AG20443 (cell line): Measurements from ENCODE around the gene SLC10A7.

ENCODE experiments used
- DNase-seq: peaks from one replicate; pipeline ENCODE4 v3.0.0; 2012; ENCODE audit warnings: low spot score, mixed read lengths

The SLC10A7 gene

DNA sequence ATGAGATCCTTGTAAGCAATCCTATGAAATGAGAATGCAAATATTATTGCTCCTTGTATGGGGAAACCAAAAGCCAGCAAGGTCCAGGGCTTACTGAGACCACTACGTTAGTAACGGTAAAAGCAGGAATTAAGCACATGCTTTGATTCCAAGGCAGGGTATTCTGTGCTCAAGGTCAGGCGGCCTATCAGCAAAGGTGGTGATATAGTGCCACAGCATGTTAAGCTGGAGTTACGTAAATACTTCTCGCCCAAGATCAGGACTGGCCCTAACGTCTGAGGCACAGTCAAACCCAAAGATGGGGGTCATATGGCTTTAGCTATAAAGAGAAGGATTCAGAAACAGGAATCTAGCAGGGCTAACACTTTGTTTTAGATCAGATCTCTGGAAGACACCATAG is 27.6 kb downstream of the SLC10A7 start:
- no peak for DNase-seq

DNA sequence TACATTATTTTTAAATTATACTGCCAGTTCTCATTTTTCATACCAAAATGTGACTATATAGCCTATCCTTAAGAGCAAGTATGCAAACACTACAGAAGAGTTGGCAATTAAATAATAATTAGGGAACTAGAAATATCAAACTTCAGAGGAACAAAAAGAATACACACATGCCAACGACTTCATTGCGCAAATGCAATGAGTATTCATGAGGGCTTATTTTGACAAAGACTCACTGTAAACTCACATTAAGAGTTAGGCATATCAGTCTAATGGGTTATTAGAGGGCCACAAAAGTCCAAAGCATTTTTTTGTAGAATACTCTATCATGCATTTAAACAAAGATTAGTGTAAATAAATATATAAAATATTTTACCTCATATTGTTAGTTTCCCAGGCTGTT is 31.6 kb downstream of the SLC10A7 start:
- DNase-seq, result no peak

DNA sequence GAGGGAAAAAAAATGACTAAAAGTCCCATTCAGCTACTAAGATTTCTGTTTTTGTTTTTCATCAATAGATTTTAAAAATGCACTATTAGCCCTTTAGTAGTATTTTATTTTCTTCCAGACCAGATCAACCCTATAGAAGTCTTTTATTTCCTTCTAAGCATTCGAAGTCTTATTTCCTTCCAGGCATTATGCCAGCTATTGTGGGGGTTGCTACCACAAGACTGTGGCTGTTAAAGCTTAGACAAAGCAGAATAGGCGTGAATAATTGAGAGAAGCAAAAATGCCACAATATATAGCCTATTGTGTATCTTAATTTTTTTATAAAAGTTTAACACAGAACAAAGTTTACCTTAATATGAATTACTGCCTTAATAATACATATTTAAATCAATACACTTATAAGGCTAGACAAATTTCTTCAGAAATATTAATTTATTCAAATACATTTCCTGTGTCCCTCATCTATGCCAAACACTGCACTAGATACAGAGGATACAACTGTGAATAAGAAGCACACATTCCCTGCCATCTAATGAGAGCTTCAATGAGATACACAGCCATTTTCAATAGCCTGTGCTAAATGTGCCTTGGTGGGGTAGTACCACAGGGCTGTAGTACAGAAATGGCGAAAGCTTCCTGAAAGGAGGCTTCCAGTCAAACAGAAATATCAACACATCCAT is 33.1 kb downstream of the SLC10A7 start:
- no peak for DNase-seq

DNA sequence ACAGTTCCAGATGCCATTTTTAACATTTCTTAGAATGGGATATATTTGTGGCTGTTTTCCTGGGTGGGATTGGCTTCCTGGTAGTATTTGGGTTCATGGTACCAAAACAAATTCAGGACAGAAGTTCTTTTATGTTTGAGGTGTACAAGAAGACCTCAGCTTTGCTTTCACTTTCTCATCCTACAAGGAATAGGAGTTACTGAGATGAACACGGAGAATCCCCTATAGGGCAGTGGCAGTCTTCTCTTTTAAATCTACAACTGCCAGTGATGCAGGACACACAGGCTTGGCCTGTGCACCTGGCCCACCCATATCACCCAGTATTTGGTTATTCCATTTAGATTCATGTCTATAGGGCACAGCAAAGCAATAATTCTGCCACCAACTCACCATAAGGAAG is 35.2 kb downstream of the SLC10A7 start:
- no peak for DNase-seq

DNA sequence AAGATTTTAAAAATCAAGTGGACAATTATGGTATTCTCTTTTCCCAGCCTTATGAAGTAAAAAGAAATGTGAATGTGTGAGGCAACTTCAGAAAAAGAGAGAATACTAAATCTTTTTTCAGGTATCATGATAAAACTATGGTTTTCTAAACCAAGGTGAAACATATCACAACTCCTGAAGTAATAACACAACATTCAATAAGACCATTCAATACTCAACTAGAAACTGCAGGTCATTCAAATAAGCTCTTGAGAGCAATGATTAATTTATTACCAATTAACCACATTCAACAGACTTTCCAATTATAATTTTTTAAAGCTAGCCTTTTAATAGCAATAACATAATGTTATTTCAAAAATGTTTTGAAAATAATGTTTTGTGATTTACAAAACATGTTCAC is 35.8 kb downstream of the SLC10A7 start:
- DNase-seq, result no peak

DNA sequence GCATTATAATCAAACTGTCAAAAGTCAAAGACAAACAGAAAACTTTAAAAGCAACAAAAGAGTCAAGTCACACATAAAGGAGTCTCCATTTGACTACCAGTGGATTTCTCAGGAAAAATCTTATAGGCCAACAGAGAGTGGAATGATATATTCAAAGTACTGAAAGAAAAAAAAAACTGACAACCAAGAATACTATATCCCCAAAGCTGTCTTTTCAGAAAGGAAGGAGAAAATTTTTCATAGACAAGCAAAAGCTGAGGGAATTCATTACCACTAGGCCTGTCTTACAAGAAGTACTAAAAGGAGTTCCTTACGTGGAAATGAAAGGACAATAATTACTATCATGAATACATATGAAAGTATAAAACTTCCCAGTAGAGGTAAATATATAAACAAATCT is 39.0 kb downstream of the SLC10A7 start:
- DNase-seq, result no peak

DNA sequence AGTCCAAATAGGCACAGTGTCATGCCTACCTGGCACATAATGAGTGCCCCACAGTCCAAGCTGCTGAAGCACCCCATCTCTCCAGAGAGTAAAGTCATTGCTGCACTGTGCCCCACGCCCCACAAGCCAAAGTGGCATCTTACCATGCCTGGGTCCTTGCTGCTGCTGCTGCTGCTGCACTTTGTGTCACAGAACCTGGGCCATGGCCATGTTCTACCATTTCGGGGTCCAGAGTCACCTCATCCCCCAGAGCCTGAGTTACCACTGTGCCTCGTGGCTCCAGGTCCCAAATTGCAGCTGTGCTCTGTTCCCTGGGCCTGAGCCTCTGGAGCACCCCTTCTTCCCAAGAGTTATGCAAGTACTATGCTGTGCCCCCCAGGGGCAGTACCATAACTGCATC is 40.5 kb downstream of the SLC10A7 start:
- DNase-seq, result no peak

DNA sequence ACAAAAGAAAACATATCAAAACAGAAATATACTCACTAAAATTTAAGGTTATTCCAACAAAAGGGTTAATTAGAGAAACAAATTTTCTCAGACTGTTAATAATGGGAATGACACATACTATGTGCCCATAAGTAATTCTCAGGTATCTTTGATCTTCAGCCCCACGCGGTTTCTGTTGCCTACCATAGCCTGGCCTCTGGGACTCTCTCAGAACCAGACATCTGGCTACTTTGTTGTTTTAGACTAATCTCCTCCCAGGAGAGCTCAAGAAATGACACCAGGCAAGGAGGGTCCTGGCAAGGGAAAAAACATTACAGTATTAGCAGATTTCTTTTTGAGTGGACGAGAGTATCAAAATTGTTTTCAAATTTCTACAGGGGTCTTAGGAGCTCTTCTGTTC is 43.7 kb downstream of the SLC10A7 start:
- DNase-seq, result no peak

DNA sequence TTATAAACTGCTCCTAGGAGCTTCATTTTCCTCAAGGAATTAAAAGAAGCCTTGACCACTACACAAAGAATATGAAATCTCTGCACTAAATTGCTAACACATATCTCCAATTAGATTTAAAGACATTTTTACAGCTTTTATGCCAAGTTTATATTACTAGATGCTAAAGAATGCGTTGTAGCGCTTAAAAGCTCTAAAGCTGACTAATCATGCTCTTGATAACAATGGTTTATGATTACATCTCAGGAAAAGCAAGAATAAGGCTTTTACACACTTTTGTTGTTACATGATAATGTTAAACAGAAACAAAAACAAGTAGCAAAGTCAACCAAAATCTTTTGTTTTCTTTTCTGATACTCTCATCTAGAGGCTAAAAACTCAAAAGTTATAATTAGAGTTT is 44.7 kb downstream of the SLC10A7 start:
- DNase-seq, result no peak

DNA sequence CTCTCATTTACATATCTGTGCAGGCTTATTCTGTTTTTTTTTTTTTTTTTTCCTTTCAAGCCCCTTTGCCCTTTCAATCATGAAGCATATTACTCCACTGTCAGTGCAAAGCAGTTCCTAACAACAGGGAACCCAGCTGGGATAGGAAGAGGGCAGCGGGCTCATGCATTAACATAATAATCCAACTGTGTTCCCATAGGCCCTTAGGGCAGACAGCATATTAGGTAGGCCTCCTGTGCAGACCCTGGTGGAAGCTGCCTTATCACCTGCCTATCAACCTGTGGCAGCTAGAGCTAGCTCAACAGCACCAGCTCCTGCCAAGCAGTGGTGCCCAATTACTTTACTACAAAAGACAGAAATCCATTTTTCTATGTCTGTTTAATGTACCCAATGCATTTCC is 49.3 kb downstream of the SLC10A7 start:
- DNase-seq, result no peak

DNA sequence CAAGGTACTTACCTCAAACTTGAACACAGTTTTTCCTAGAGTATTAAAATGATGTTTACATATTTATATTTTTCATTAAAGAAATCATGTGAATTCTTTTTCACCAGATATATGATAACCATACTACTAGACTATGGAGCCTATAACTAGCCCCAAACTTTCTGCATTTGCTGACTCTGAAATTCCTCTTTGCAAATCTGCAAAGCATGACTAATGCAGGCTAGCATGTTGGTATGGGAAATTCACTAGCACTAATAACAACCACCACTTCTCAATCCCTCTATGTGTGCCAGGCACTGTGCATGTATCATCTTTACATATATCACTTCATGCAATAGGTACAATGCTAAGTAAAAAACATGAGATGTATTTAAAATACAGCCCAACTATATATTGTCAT is 51.1 kb downstream of the SLC10A7 start:
- DNase-seq, result no peak

DNA sequence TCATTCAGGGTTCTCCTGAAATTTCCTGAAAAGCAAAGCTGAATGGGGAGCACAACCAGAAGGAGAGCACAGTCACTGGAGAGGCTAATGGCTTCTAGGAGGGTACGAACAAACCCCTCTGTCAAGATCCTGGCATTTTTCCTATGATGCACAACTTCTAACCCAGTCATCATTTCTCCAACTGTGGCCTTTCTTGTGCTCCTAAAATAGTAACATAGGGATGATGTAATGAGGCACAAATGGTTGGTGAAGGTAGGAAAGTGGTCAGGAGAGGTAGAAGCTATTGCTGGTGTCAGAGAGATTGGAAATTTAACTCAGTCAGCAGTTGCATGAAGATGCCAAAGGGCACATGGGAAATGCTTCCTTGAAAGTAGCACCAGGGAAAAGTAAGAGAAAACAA is 52.7 kb downstream of the SLC10A7 start:
- DNase-seq, result no peak

DNA sequence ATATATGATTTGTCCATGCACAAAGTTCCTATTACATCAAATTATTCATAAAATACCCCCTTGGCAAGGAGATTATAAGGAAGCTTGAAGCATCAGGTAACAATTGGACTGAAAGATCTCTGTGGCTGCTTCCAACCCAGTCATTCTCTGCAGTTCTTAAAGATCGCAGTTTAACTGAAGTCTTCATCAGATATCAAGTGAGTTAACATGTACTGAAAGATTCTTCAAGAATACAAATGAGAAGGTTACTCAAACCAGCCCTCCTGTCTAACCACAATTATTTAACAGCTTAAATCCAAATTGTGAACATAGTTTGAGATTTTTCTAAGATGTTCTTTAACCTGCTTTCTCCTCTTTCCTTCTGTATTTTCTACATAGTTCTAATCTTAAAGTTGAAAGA is 56.1 kb downstream of the SLC10A7 start:
- DNase-seq, result no peak

DNA sequence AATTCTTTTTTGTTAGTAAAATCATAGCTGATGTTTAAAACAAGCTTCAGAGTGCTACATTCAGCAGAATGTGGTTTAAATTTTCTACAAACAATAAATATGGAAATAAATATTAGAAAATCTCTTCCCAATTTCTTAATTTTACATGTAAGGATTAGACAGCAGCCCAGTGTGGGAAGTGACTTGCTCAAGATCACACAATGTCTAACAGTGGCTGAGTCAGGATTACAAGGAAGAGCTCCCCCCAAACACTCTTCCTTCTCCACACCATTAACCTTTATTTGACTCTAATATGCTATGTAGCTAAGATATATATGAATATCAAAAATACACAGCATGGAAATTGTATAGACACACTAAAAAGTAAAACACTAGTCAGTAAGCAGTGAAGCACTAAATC is 59.5 kb downstream of the SLC10A7 start:
- no peak for DNase-seq

DNA sequence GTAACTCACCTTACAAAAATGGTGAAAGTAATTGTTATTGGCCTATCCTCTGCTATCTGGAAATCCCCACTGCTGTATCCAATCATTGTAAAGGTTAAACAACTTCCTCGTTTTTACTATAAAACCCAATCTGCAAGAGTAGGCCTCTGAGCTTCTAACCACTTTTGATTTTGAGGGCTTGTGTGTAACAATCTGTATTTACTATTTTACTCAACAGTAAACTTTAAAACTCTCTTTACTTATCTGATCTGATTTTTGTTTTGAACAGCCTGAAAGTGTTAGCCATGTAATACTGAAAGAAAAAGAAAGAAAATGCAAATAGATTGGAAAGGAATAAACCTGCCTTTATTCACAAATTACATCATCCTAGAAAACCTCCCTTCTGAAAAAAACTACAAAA is 63.1 kb downstream of the SLC10A7 start:
- DNase-seq, result no peak

DNA sequence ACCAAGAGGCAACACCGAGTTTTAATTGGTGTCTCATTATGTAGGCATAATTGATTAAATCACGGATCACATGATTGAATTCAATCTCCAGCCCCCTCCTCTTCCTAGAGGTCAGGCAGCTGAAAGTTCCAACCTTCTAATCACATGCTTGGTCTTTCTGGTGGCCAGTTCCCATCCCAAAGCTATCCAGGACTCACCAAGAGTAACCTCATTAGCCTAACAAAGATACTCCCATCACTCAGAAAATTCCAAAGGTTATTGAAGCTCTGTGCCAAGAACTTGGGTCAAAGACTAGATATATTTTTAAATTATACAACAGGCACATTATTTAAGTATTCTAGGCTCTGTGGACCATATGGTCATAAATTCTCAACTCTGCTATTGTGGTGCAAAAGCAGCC is 65.1 kb downstream of the SLC10A7 start:
- DNase-seq, result no peak

DNA sequence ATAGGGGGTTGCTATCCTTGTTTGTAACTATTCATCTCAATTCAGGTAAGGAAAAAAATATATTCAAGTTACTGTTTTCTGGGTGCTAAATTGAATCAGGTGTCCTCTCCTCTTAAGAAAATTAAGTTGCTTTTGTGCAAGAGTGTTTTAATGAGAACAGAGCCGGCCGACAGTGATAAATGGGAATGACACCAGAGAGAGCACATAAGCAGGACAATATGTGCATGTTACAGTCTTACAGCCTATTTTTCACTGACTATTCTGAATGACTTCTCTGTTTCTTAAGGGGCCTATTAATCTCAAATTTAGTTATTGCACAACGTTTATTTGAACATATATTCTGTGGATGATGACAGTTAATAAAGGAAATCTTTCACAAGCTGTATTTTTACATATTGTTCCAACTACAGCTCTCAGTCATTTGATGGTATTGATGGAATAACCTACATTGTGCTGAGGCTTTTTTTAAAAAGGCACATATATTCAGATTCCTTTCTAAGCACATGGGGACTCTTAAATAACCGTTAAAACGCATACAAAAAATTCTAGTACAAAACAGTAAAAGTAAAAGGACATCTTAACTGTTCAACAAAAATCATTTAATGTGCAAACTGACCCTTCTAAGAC is 68.4 kb downstream of the SLC10A7 start:
- no peak for DNase-seq

DNA sequence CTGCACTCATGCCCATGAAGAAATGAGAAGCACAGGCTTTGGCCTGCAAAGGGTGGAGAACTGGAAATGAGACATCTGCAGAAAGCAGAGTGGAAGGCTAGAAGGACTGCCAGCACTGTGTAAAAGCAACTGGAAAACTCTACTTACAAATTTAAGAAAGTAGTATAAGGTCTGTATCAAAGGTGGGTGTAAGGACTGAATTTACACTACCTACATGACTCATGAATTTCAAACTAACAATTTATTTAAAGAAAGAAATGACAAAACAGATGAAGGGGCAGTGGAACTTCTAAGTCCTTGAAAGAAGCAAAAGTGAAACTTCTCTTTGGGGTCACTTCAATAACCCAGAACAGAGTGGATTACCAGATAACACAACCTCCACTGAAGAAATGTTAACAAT is 71.2 kb downstream of the SLC10A7 start:
- peak; percentile 35 for DNase-seq

DNA sequence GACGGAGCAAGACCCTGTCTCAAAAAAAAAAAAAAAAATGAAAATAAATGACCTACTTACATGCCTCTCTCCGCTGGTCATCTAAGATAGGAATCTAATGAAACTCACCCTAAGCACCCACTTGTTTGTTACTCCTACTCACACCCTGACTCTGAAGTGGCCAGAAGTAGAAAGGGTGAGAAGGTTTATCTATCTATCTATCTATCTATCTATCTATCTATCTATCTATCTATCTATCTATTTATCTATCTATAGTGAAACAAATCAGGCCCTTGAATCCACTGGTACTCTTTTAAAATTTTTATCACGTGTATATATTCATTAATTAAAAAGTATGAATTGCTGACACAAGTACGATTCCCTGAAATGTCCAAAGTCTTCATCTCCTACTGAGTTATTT is 75.2 kb downstream of the SLC10A7 start:
- no peak for DNase-seq

DNA sequence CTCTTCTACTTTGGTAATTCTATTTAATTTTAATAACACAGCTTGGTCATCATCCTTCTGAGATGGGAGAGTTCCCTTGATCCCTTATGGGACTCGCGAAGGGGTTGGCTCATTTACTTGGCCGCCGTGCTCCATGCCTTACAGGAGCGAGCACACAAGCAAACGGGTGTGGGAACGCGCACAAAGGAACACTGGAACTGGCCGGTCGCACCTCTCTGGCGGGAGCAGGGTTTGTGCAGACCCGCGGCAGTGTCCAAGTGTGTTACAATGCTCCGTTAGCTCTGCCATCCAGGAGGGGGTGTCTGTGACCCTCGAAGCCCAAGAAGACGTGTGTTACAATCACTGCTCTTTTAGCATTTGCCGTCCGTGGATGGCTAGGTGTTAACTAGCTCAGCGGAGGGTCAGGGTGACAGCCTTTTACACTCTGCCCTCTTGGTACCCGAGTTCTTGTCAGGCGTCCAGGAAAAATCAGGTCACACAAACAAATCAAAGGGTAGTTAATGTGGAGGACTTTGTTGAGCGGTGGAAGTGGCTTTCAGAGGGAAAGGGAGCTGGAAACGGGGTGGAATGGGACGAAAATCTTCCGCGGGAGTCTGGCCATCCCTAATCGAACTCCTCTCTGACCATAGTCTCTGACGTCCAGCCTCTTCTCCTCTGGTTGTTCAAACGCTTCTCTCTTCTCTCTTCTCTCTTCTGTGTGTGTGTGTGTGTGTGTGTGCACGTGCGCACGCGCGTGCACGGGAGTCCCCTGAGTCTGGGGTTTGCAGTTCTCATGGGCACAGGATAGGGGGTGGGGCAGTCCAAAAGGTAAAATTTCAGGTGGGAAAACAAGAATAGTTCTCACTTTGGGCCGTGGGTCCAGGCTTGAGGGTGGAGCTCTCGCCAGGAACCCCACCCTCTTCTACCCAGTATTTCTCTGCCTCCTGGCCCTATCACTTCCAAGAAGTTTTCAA is 76.3 kb downstream of the SLC10A7 start:
- no peak for DNase-seq

DNA sequence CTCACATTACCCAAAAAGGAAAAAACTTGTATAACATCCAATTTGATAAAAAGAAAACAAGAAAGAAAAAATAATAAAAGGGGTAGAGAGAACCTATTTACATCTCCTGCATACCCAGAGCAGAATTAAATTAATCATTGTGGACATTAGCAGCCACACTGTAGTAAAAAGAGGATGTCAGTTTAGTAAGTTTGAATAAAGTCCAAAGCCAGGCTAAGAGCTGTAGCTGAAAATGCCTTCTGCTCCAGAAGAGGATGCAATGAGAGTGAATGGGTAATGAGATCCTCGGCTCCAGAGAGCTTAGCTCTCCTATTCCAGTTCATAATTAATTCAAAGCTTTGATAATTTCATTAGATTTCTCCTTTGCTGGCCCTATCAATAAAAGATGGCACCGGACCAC is 78.2 kb downstream of the SLC10A7 start:
- no peak for DNase-seq

DNA sequence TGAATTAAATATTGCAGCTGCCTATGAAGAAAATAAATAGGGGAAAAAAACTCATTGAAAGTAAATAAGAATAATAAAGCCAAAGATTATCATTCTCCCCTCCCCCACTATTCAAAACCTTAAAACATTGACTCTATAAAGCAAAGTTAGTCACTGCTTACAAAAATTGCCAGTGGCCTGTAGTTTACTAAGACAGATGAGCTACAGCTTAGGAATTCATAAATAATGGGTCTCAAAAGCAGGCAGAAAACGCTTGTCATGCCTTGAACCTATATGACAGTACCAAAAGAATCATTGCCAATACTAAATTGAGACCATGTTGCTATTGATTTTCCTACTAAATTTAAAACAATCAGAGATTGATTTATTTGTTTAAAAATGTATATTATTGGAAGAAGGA is 78.9 kb downstream of the SLC10A7 start:
- DNase-seq, result peak; percentile 37

DNA sequence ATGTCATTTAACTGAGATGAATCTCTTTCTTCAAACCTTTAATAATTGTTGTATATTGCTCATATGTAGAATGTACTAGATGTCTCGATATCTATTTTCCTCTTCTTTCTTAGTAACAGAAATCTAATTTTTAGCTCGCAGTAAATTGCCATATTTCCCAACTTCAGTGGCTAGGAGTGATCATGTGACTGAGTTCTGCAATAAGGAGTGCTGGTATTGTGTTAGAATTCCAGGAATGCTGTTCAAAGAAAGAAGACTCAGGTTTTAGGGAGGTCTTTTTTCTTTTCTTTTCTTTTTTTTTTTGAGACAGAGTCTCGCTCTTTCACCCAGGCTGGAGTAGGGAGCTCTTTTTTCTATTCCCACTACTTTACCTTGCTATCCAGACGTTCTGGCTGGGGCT is 81.7 kb downstream of the SLC10A7 start:
- no peak for DNase-seq
